ENCODE data around the gene PHB1.

Gene PHB1

DNA sequence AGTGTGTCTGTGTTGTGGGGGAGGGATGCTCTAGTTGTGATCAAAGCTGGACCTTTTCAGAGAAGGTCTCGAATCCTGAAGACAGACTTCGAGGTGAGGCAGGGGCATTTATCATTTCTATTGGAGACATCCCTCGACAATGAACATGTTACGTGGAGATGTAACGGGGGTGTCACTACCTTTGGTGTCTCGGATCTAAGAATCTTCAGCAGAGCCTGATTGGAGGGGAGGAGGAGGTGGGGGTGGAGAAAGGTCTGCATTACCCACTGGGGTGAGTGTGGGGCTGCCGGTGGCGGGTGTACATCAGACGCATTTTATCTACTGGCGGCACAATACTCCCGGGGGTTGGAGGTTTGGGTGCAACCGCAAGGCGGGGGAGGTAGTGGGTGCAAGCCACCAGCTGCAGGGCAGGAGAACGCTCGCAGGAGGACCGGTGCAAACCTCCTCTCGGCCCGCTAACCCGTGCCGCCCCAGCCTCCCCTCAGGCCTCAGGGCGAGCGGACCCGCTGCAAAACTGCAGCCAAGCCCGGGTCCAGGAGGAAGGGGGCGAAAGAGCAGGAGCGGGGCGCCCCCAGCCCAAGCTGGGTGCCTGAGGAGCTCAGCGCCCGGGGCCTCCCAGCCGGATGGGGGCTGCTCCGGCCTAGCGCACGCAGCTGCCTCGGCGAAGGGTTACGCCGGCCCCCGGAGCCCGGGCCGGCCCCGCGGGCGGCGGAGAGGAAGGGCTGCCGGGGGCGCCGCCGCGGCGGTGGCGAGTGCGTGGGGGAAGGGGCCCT is 53.4 kb downstream of the PHB1 start:
- H3K4me3 ChIP-seq (ENCODE audit: low read depth, low read length, poor library complexity, severe bottlenecking): peak overlapping the region; percentile 95

DNA sequence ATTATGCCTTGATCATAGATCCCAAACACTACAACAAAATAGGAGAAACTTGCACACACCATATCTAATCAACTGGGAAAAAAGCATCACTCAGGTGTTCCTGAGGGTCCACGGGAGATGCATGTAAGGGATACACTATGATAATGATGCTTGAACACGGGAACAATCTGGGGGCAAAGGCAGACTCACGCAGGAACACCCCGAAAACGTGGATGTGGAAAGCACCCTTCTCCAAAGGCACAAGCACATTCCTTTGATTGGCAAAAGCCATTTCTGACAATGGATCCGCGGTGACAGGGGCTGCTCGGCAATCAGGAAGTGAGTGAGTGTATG is 53.9 kb downstream of the PHB1 start:
- no peaks in the 10 kb centered on the region for H3F3A ChIP-seq (ENCODE audit: insufficient read depth, low read length)
- peak overlapping the region; percentile 75 for H3K27ac ChIP-seq (ENCODE audit: low read depth, low read length, poor library complexity, severe bottlenecking)
- H3K9me3 ChIP-seq (ENCODE audit: low read length): no peaks in the 10 kb centered on the region
- TF ChIP-seq, protein P1, sequence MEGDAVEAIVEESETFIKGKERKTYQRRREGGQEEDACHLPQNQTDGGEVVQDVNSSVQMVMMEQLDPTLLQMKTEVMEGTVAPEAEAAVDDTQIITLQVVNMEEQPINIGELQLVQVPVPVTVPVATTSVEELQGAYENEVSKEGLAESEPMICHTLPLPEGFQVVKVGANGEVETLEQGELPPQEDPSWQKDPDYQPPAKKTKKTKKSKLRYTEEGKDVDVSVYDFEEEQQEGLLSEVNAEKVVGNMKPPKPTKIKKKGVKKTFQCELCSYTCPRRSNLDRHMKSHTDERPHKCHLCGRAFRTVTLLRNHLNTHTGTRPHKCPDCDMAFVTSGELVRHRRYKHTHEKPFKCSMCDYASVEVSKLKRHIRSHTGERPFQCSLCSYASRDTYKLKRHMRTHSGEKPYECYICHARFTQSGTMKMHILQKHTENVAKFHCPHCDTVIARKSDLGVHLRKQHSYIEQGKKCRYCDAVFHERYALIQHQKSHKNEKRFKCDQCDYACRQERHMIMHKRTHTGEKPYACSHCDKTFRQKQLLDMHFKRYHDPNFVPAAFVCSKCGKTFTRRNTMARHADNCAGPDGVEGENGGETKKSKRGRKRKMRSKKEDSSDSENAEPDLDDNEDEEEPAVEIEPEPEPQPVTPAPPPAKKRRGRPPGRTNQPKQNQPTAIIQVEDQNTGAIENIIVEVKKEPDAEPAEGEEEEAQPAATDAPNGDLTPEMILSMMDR (IDR thresholded peaks at IDR 0.05; ENCODE audit: low read length): no peak
- no peak for TF ChIP-seq EZH2 (IDR thresholded peaks at IDR 0.05; ENCODE audit: borderline replicate concordance, low read length)
- H3K79me2 ChIP-seq (ENCODE audit: insufficient read depth, low read length): peaks cover 51% of the 10 kb centered on the region
- H3K4me3 ChIP-seq (ENCODE audit: low read depth, low read length, poor library complexity, severe bottlenecking): peak overlapping the region; percentile 95
- peaks cover 50% of the 10 kb centered on the region for H3K4me1 ChIP-seq (ENCODE audit: insufficient read depth, low read length, severe bottlenecking)
- no peaks in the 10 kb centered on the region for H4K20me1 ChIP-seq (ENCODE audit: insufficient read depth, low read length)
- no peaks in the 10 kb centered on the region for H3K9me2 ChIP-seq (ENCODE audit: low read depth, low read length)
- no peak overlapping the region for H2AFZ ChIP-seq (ENCODE audit: low read length)
- no peaks in the 10 kb centered on the region for H3K27me3 ChIP-seq (ENCODE audit: insufficient read depth, low read length)
- H3K36me3 ChIP-seq (ENCODE audit: insufficient read depth, low read length): no peaks in the 10 kb centered on the region
- H3K9ac ChIP-seq (ENCODE audit: low read length): peak overlapping the region; percentile 94
- H3K4me2 ChIP-seq (ENCODE audit: low read length): peak overlapping the region; percentile 91

More for the DNA sequence above, 53.4 kb downstream of the PHB1 start:
- Histone ChIP-seq H3K27ac (ENCODE audit: low read depth, low read length, poor library complexity, severe bottlenecking) (peak overlapping the region; percentile 75), H3K9me3 (ENCODE audit: low read length) (no peaks in the 10 kb centered on the region), H3K79me2 (ENCODE audit: insufficient read depth, low read length) (peaks cover 48% of the 10 kb centered on the region), H3K9ac (ENCODE audit: low read length) (peak overlapping the region; percentile 94), H3K4me2 (ENCODE audit: low read length) (peak overlapping the region; percentile 91), H2AFZ (ENCODE audit: low read length) (no peak overlapping the region), H3K27me3 (ENCODE audit: insufficient read depth, low read length) (no peaks in the 10 kb centered on the region), H3K4me1 (ENCODE audit: insufficient read depth, low read length, severe bottlenecking) (peaks cover 50% of the 10 kb centered on the region), H3K36me3 (ENCODE audit: insufficient read depth, low read length) (no peaks in the 10 kb centered on the region), H3F3A (ENCODE audit: insufficient read depth, low read length) (no peaks in the 10 kb centered on the region), H4K20me1 (ENCODE audit: insufficient read depth, low read length) (no peaks in the 10 kb centered on the region), H3K9me2 (ENCODE audit: low read depth, low read length) (no peaks in the 10 kb centered on the region)
- no peak for TF ChIP-seq EZH2 (IDR thresholded peaks at IDR 0.05; ENCODE audit: borderline replicate concordance, low read length)
- TF ChIP-seq, protein P1 (IDR thresholded peaks at IDR 0.05; ENCODE audit: low read length): no peak

DNA sequence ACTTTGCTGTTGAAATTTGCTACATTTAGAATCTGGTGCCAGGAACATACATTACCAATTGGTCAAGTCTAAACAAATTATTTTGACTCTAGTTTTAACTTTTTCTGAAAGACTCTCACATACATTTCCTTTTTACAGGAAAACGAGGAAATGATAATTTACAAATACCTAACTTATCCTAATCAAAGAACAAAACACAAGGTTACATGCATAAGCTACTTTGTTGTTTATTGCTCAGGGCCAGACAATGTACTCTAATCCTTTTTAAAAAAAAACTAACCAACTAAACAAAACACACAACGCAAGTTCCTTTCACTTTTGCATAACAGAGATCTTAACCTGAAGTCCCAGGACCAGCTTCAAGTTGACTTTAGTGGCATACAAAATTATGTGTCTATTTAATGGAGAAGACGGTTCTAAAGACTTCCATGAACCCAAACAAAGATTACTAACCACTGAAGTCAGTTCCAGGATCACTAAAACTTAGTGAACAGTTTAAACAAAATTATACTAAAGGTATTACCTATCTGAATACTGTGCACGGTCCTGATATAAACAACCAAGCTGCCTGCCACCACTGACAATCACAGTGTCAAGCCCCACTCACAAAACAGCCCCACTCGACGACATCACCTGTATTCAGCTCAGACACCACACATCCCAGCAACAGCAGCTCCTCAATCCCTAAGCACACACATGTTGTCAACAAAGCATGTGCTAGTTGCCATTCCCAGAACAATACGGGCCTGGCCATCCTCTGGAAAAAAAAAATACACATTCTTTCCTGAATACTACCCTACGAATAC is 54.5 kb downstream of the PHB1 start:
- no peaks in the 10 kb centered on the region for H4K20me1 ChIP-seq (ENCODE audit: insufficient read depth, low read length)

More for the DNA sequence above, 54.5 kb downstream of the PHB1 start:
- peak overlapping the region; percentile 94 for H3K9ac ChIP-seq (ENCODE audit: low read length)
- H3K27ac ChIP-seq (ENCODE audit: low read depth, low read length, poor library complexity, severe bottlenecking): peak overlapping the region; percentile 75
- TF ChIP-seq, protein P1 (IDR thresholded peaks at IDR 0.05; ENCODE audit: low read length): no peak
- no peak for TF ChIP-seq EZH2 (IDR thresholded peaks at IDR 0.05; ENCODE audit: borderline replicate concordance, low read length)
- no peaks in the 10 kb centered on the region for H3K9me2 ChIP-seq (ENCODE audit: low read depth, low read length)
- H3K79me2 ChIP-seq (ENCODE audit: insufficient read depth, low read length): peaks cover 57% of the 10 kb centered on the region
- H3K4me3 ChIP-seq (ENCODE audit: low read depth, low read length, poor library complexity, severe bottlenecking): peak overlapping the region; percentile 95
- peak overlapping the region; percentile 91 for H3K4me2 ChIP-seq (ENCODE audit: low read length)
- no peaks in the 10 kb centered on the region for H3K36me3 ChIP-seq (ENCODE audit: insufficient read depth, low read length)
- no peak overlapping the region for H2AFZ ChIP-seq (ENCODE audit: low read length)
- H3K4me1 ChIP-seq (ENCODE audit: insufficient read depth, low read length, severe bottlenecking): peaks cover 50% of the 10 kb centered on the region
- H3K27me3 ChIP-seq (ENCODE audit: insufficient read depth, low read length): no peaks in the 10 kb centered on the region
- no peaks in the 10 kb centered on the region for H3F3A ChIP-seq (ENCODE audit: insufficient read depth, low read length)
- no peaks in the 10 kb centered on the region for H3K9me3 ChIP-seq (ENCODE audit: low read length)
